Keratinocyte (primary cell): Measurements from ENCODE around the gene SPG7. TPM values are rescaled to one million over a fixed set of nuclear protein-coding genes. Genes with fewer than 3 reads are reported as not detected.

ENCODE experiments used
- DNase-seq: peaks from one replicate; pipeline ENCODE4 v3.0.0-alpha.2; 2011; ENCODE audit warnings: low read depth, missing footprints, low spot score
- FAIRE-seq: peaks from 2 replicates; lab custom pipeline; 2011; peaks lifted over from hg19 to GRCh38; lab: Jason Lieb, UNC
- H2AFZ ChIP-seq: 2 replicates; pipeline ENCODE4 v1.6.0; 2012; ENCODE audit warnings: low read length, control low read depth, inconsistent platforms; ENCODE audit not compliant: control insufficient read depth
- H3K27ac ChIP-seq: 2 replicates; pipeline ENCODE4 v1.5.1; 2011; ENCODE audit warnings: low read length; ENCODE audit not compliant: control insufficient read depth, insufficient read depth
- H3K27me3 ChIP-seq: 3 replicates; pipeline ENCODE4 v1.6.0; 2011; ENCODE audit warnings: low read length; ENCODE audit not compliant: control insufficient read depth, insufficient read depth; ENCODE audit errors: extremely low read depth
- H3K36me3 ChIP-seq, 2 experiments: 2 replicates in 1 of 2; 3 replicates in 1 of 2; pipeline ENCODE4 v1.5.1; 2011; ENCODE audit warnings: low read length in 2 of 2, mild to moderate bottlenecking in 1 of 2; ENCODE audit not compliant: control insufficient read depth in 2 of 2, insufficient read depth in 2 of 2; ENCODE audit errors: extremely low read depth in 1 of 2
- H3K4me1 ChIP-seq: 3 replicates; pipeline ENCODE4 v1.5.1; 2011; ENCODE audit warnings: low read length; ENCODE audit not compliant: control insufficient read depth, insufficient read depth; ENCODE audit errors: extremely low read depth
- H3K4me2 ChIP-seq: 3 replicates; pipeline ENCODE4 v1.6.0; 2011; ENCODE audit warnings: low read depth, low read length; ENCODE audit not compliant: control insufficient read depth, insufficient read depth; ENCODE audit errors: extremely low read depth
- H3K4me3 ChIP-seq, 3 experiments: fragments of 200-600 bp in 1 of 3; sonication (generic) in 1 of 3; 2 replicates in 2 of 3; 3 replicates in 1 of 3; pipeline ENCODE4 v1.5.1; 2011 to 2016; ENCODE audit warnings: low read length in 3 of 3, mild to moderate bottlenecking in 3 of 3, control low read depth in 2 of 3, inconsistent platforms in 1 of 3, low read depth in 1 of 3, mixed read lengths in 1 of 3, mixed run types in 1 of 3, moderate library complexity in 1 of 3; ENCODE audit not compliant: control insufficient read depth in 2 of 3, insufficient read depth in 2 of 3; ENCODE audit errors: extremely low read depth in 1 of 3
- H3K79me2 ChIP-seq: 2 replicates; pipeline ENCODE4 v1.6.0; 2012; ENCODE audit warnings: low read length; ENCODE audit not compliant: control insufficient read depth, insufficient read depth
- H3K9ac ChIP-seq: 3 replicates; pipeline ENCODE4 v1.6.0; 2011; ENCODE audit warnings: low read length; ENCODE audit not compliant: control insufficient read depth, insufficient read depth; ENCODE audit errors: extremely low read depth
- H3K9me1 ChIP-seq: 3 replicates; pipeline ENCODE4 v1.6.0; 2011; ENCODE audit warnings: low read length; ENCODE audit not compliant: control insufficient read depth, insufficient read depth; ENCODE audit errors: extremely low read depth
- H3K9me3 ChIP-seq: 2 replicates; pipeline ENCODE4 v1.5.1; 2012; ENCODE audit warnings: low read depth, low read length; ENCODE audit not compliant: control insufficient read depth
- H4K20me1 ChIP-seq: 3 replicates; pipeline ENCODE4 v1.6.0; 2011; ENCODE audit warnings: low read length; ENCODE audit not compliant: control insufficient read depth, insufficient read depth; ENCODE audit errors: extremely low read depth
- CTCF ChIP-seq, 3 experiments: IDR thresholded peaks in 1 of 3; conservative IDR thresholded peaks in 1 of 3; optimal IDR thresholded peaks in 1 of 3; 2 replicates in 2 of 3; 3 replicates in 1 of 3; pipeline versions ENCODE3 to v1.5.1; 2011; ENCODE audit warnings: low read length in 3 of 3, mild to moderate bottlenecking in 3 of 3, moderate library complexity in 2 of 3, control low read depth in 1 of 3, inconsistent platforms in 1 of 3; ENCODE audit not compliant: insufficient read depth in 2 of 3; ENCODE audit errors: extremely low read depth in 1 of 3
- EZH2 ChIP-seq: IDR thresholded peaks from one replicate; pipeline ENCODE4 v1.6.1; 2012; ENCODE audit warnings: inconsistent platforms, mild to moderate bottlenecking, low read length, moderate library complexity
- dilution Hi-C: fragments of 300-500 bp; cut with MboI; formaldehyde crosslinking; loops from one replicate; pipeline ENCODE4 v1.7.0; 2020; ENCODE audit warnings: low sequenced_read_pairs; ENCODE audit not compliant: extremely low pct_ligation_motif_present
- polyA plus RNA-seq, 5 experiments: library from polyadenylated mRNA; depleted of rRNA in 3 of 5; stranded (reverse) in 3 of 5; stranded (forward) in 1 of 5; unstranded in 1 of 5; fragments of >200 nt; gene quantifications; 1 replicate in 1 of 5; 2 replicates in 3 of 5; 3 replicates in 1 of 5; pipeline versions ENCODE4 v1.2.1 to v1.2.3, GENCODE V29; 2011 to 2012; ENCODE audit warnings: missing spikeins in 2 of 5, low read depth in 1 of 5, low replicate concordance in 1 of 5

Gene SPG7
- polyA plus RNA-seq, 1 donor (not counting 4 experiments of a cell fraction or from before 2014, with no cell fraction given) = 45.2 TPM

GRCh38 chr16:89531821-89532526, 23.8 kb downstream of the SPG7 start:
- Histone ChIP-seq H3K9ac (no peak overlapping the region), H3K4me3 (no peak overlapping the region), H3K4me2 (no peak overlapping the region), H3K9me1 (no peaks in the 10 kb centered on the region), H3K36me3 (peaks cover 46 to 56% of the 10 kb centered on the region in 2 experiments), H3K79me2 (peaks cover 13% of the 10 kb centered on the region), H3K4me1 (no peaks in the 10 kb centered on the region), H3K27ac (no peak overlapping the region), H4K20me1 (no peaks in the 10 kb centered on the region), H2AFZ (no peak overlapping the region), H3K27me3 (no peaks in the 10 kb centered on the region), H3K9me3 (no peaks in the 10 kb centered on the region)
- no peak for FAIRE-seq
- DNase-seq = no peak
- dilution Hi-C loops = no loop called here
- TF ChIP-seq EZH2 = no peak
- TF ChIP-seq CTCF (optimal IDR thresholded peaks at IDR 0.05 in 1 of 3, IDR thresholded peaks at IDR 0.05 in 1 of 3, conservative IDR thresholded peaks at IDR 0.05 in 1 of 3; ENCODE audit: extremely low read depth in 1 of 3, insufficient read depth in 2 of 3, low read length in 3 of 3) = no peak

GRCh38 chr16:89534252-89534756, 26.1 kb downstream of the SPG7 start:
- H3K4me2 ChIP-seq = no peak overlapping the region
- DNase-seq (no peak), FAIRE-seq (no peak)
- H3K79me2 ChIP-seq = peaks cover 18% of the 10 kb centered on the region
- no peak overlapping the region for H3K27ac ChIP-seq
- no peaks in the 10 kb centered on the region for H4K20me1 ChIP-seq
- H3K36me3 ChIP-seq = peaks cover 49 to 54% of the 10 kb centered on the region in 2 experiments
- no peak overlapping the region for H3K4me3 ChIP-seq
- TF ChIP-seq EZH2 (no peak), CTCF (optimal IDR thresholded peaks at IDR 0.05 in 1 of 3, IDR thresholded peaks at IDR 0.05 in 1 of 3, conservative IDR thresholded peaks at IDR 0.05 in 1 of 3; ENCODE audit: extremely low read depth in 1 of 3, insufficient read depth in 2 of 3, low read length in 3 of 3) (no peak)
- H3K27me3 ChIP-seq = no peaks in the 10 kb centered on the region
- dilution Hi-C loops = no loop called here
- no peak overlapping the region for H2AFZ ChIP-seq
- H3K9me1 ChIP-seq = no peaks in the 10 kb centered on the region
- no peaks in the 10 kb centered on the region for H3K4me1 ChIP-seq
- H3K9ac ChIP-seq = no peak overlapping the region
- no peaks in the 10 kb centered on the region for H3K9me3 ChIP-seq
